Measurements from ENCODE around the gene TEX101. TPM values are rescaled to one million over a fixed set of nuclear protein-coding genes. Genes with fewer than 3 reads are reported as not detected.

TEX101 gene
- total RNA-seq, 4 donors from 2014 or later: not detected

DNA sequence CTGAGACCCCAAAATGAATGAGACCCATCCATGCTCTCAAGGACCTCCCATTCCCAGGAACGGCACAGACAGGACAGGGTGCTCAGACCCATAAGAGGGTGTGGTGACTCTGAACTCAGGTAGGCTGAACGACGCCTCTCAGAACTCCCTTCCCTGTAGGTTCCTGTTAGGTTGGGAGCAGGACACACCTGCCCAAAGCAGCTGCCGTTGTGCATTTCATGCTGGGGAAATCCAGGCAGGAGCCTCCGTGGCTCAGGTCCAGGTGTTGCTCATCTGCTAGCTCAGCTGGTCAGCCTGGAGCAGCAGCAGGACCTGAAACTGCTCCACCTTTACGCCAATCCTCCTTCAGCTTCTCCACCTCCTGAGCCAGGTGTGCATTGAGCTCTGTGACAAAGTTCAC lies 19.1 kb upstream of the TEX101 start:
- Histone ChIP-seq H3K4me1 (peaks cover 0 to 4% (median 2%) of the 10 kb centered on the region in 4 donors), H3K36me3 (no peaks in the 10 kb centered on the region), H3K4me3 (no peak overlapping the region), H3K27me3 (peaks cover 6% of the 10 kb centered on the region), H3K9me3 (no peaks in the 10 kb centered on the region), H3K27ac (peak overlapping the region in 1 of 4 donors; percentile 1)
- in situ Hi-C loops (cut with MboI; ENCODE audit: low pct_ligation_motif_present in 1 of 4, low pct_unique_long_range_greater_than_20kb in 1 of 4, low sequenced_read_pairs in 3 of 4): no loop called here
- TF ChIP-seq EP300 (IDR thresholded peaks at IDR 0.05; ENCODE audit: low read depth) (no peak), POLR2AphosphoS5 (IDR thresholded peaks at IDR 0.05) (peak in 1 of 3 donors; percentile 31)
- intact Hi-C loops (cut with DNase I; ENCODE audit: low total_unique reads): no loop called here
- WGBS, 2 donors (ENCODE audit: low coverage in 1 of 2): 65% methylated on average over 6 of the region's 6 CpGs; no CpG with 5 or more reads in 1 of the 2 donors
- peak; percentile 38 for DNase-seq

DNA sequence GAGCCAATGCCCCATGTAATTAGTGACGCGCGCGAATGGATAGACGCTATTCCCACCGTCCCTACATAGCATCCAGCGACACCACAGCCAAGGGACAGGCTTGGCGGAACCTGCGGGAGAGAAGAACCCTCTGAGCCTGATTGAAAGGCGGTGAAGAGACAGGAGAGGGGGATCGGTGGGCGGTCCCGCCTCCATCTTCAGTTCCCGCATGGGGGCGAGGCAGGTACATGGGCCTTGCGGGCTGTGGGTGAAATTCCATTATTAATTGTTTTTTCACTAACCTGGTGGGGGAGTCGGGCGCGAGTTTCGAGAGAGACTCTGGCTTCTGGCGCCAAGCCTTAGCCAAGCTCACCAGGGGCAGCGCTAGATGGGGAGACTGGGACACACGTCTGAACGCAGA lies 8.4 kb upstream of the TEX101 start:
- Histone ChIP-seq H3K27me3 (peaks cover 7% of the 10 kb centered on the region), H3K9me3 (no peaks in the 10 kb centered on the region), H3K4me3 (no peak overlapping the region), H3K4me1 (no peaks in the 10 kb centered on the region), H3K27ac (no peak overlapping the region), H3K36me3 (no peaks in the 10 kb centered on the region)
- TF ChIP-seq EP300 (IDR thresholded peaks at IDR 0.05; ENCODE audit: low read depth): no peak
- TF ChIP-seq POLR2A (IDR thresholded peaks at IDR 0.05): no peak
- no peak for TF ChIP-seq CTCF (IDR thresholded peaks at IDR 0.05)
- TF ChIP-seq POLR2AphosphoS5 (IDR thresholded peaks at IDR 0.05): no peak
- intact Hi-C loops (cut with DNase I; ENCODE audit: low total_unique reads): no loop called here
- 63 to 91% methylated on average over 8 to 24 of the region's 24 CpGs for WGBS, 2 donors (ENCODE audit: low coverage in 1 of 2)
- in situ Hi-C loops (cut with MboI; ENCODE audit: low pct_ligation_motif_present in 1 of 4, low pct_unique_long_range_greater_than_20kb in 1 of 4, low sequenced_read_pairs in 3 of 4): no loop called here
- DNase-seq: no peak

- WGBS, 2 donors (ENCODE audit: low coverage in 1 of 2): 37 to 89% methylated on average over 2 to 15 of the region's 22 CpGs
- DNase-seq: no peak
- Histone ChIP-seq H3K4me1 (no peaks in the 10 kb centered on the region), H3K4me3 (no peak overlapping the region), H3K27ac (no peak overlapping the region), H3K36me3 (no peaks in the 10 kb centered on the region), H3K27me3 (peaks cover 7% of the 10 kb centered on the region), H3K9me3 (no peaks in the 10 kb centered on the region)
- TF ChIP-seq CTCF (IDR thresholded peaks at IDR 0.05) (no peak), EP300 (IDR thresholded peaks at IDR 0.05; ENCODE audit: low read depth) (no peak), POLR2AphosphoS5 (IDR thresholded peaks at IDR 0.05) (no peak)
- intact Hi-C loops (cut with DNase I; ENCODE audit: low total_unique reads) (no loop called here), in situ Hi-C loops (cut with MboI; ENCODE audit: low pct_ligation_motif_present in 1 of 4, low pct_unique_long_range_greater_than_20kb in 1 of 4, low sequenced_read_pairs in 3 of 4) (no loop called here)
Observed at GRCh38 chr19:43407416-43408005, 7.2 kb upstream of the TEX101 start.

DNA sequence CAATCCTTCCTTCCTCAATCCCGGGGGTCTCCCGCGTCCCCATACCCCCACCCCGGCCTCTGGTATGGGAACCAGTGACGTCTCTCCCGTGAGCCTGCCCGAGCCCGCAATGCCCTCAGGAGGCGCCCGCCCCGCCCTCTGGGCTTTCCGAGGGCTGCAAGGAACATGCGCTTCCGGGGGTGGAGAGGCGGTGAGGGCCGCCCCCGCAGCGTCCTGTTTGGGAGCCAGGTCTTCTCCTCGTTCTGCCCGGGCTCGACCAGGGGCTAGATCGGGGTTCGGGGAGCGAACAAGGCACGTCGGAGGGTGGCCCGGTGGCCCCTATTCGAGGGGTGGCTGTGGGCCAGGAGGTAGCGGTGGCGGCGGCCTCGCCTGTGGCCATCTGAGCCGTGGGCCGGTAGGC lies 6.6 kb upstream of the TEX101 start:
- H3K27ac ChIP-seq: no peak overlapping the region
- H3K4me1 ChIP-seq: no peaks in the 10 kb centered on the region
- no peak for DNase-seq
- no peak overlapping the region for H3K4me3 ChIP-seq
- no peaks in the 10 kb centered on the region for H3K9me3 ChIP-seq
- intact Hi-C loops (cut with DNase I; ENCODE audit: low total_unique reads): no loop called here
- in situ Hi-C loops (cut with MboI; ENCODE audit: low pct_ligation_motif_present in 1 of 4, low pct_unique_long_range_greater_than_20kb in 1 of 4, low sequenced_read_pairs in 3 of 4): no loop called here
- peaks cover 3% of the 10 kb centered on the region for H3K27me3 ChIP-seq
- no peak for TF ChIP-seq POLR2A (IDR thresholded peaks at IDR 0.05)
- no peak for TF ChIP-seq EP300 (IDR thresholded peaks at IDR 0.05; ENCODE audit: low read depth)
- no peak for TF ChIP-seq POLR2AphosphoS5 (IDR thresholded peaks at IDR 0.05)
- no peak for TF ChIP-seq CTCF (IDR thresholded peaks at IDR 0.05)
- H3K36me3 ChIP-seq: no peaks in the 10 kb centered on the region
- WGBS, 2 donors (ENCODE audit: low coverage in 1 of 2): 93% methylated on average over 34 of the region's 34 CpGs; no CpG with 5 or more reads in 1 of the 2 donors

- Histone ChIP-seq H3K27ac (no peak overlapping the region), H3K4me1 (no peaks in the 10 kb centered on the region), H3K9me3 (no peaks in the 10 kb centered on the region), H3K27me3 (peaks cover 3% of the 10 kb centered on the region), H3K4me3 (no peak overlapping the region), H3K36me3 (no peaks in the 10 kb centered on the region)
- no peak for TF ChIP-seq POLR2AphosphoS5 (IDR thresholded peaks at IDR 0.05)
- no peak for TF ChIP-seq EP300 (IDR thresholded peaks at IDR 0.05; ENCODE audit: low read depth)
- TF ChIP-seq CTCF (IDR thresholded peaks at IDR 0.05): no peak
- TF ChIP-seq POLR2A (IDR thresholded peaks at IDR 0.05): no peak
- DNase-seq: no peak
- WGBS, 2 donors (ENCODE audit: low coverage in 1 of 2): 70 to 93% methylated on average over 1 of the region's 1 CpG
- intact Hi-C loops (cut with DNase I; ENCODE audit: low total_unique reads): no loop called here
- in situ Hi-C loops (cut with MboI; ENCODE audit: low pct_ligation_motif_present in 1 of 4, low pct_unique_long_range_greater_than_20kb in 1 of 4, low sequenced_read_pairs in 3 of 4): no loop called here
Observed at GRCh38 chr19:43409415-43409814, 5.3 kb upstream of the TEX101 start.
